Calu3 (cell line): Measurements from ENCODE around the gene ZNF503. TPM values are rescaled to one million over a fixed set of nuclear protein-coding genes. Genes with fewer than 3 reads are reported as not detected.

Experiments used
- BruUV-seq: library from RNA; stranded (reverse); fragments of 400-500 nt; replicated peaks from 2 replicates; lab custom pipeline; 2021; lab: Mats Ljungman, UMichigan
- CTCF ChIA-PET: fragments of 300-600 bp; sonication (Branson Sonifier 250); formaldehyde crosslinking; loops from one replicate; lab custom pipeline; 2022; ENCODE audit warnings: antibody characterized with exemption; lab: Charles Lee
- DNase-seq: peaks from one replicate; pipeline ENCODE4 v3.0.0; 2022
- H3K27ac Mint-ChIP-seq: one replicate; pipeline ENCODE4 v1.8.0; 2022; ENCODE audit warnings: mixed read lengths; ENCODE audit not compliant: unreplicated experiment
- H3K27me3 Mint-ChIP-seq: one replicate; pipeline ENCODE4 v1.8.0; 2022; ENCODE audit warnings: mixed read lengths; ENCODE audit not compliant: unreplicated experiment
- H3K36me3 Mint-ChIP-seq: one replicate; pipeline ENCODE4 v1.8.0; 2022; ENCODE audit warnings: mild to moderate bottlenecking, moderate library complexity, mixed read lengths; ENCODE audit not compliant: insufficient read depth, unreplicated experiment
- H3K4me1 Mint-ChIP-seq: one replicate; pipeline ENCODE4 v1.8.0; 2022; ENCODE audit warnings: mild to moderate bottlenecking, low read depth, mixed read lengths; ENCODE audit not compliant: unreplicated experiment
- H3K4me3 Mint-ChIP-seq: one replicate; pipeline ENCODE4 v1.8.0; 2022; ENCODE audit warnings: mild to moderate bottlenecking, low read depth, moderate library complexity, mixed read lengths; ENCODE audit not compliant: unreplicated experiment
- H3K9me3 Mint-ChIP-seq: one replicate; pipeline ENCODE4 v1.8.0; 2022; ENCODE audit warnings: low read depth, mixed read lengths; ENCODE audit not compliant: unreplicated experiment
- CTCF ChIP-seq: fragments of 200-600 bp; IDR thresholded peaks from one replicate; pipeline ENCODE4 v1.8.0; 2022; ENCODE audit warnings: antibody characterized with exemption; ENCODE audit not compliant: unreplicated experiment
- intact Hi-C: fragments of 100-400 bp; cut with micrococcal nuclease; formaldehyde crosslinking; loops from one replicate; pipeline ENCODE4 v1.10.0; 2022; ENCODE audit not compliant: unreplicated experiment
- total RNA-seq: library from RNA; stranded (reverse); gene quantifications from 2 replicates; pipeline ENCODE4 v1.2.3, GENCODE V29; 2022

The ZNF503 gene
- total RNA-seq, 1 experiment from 2014 or later = 12.5 TPM

GRCh38 chr10:75439811-75440210, 38.2 kb upstream of the ZNF503 start:
- Mint-ChIP-seq H3K9me3 (peaks cover 9% of the 10 kb centered on the region), H3K27ac (no peak overlapping the region), H3K36me3 (no peaks in the 10 kb centered on the region), H3K4me1 (no peaks in the 10 kb centered on the region), H3K4me3 (no peak overlapping the region), H3K27me3 (peaks cover 10% of the 10 kb centered on the region)
- intact Hi-C loops = no loop called here
- no peak for DNase-seq
- CTCF ChIA-PET = no interaction called here
- no TSS peak for BruUV-seq
- no peak for TF ChIP-seq CTCF

GRCh38 chr10:75438275-75438674, 36.7 kb upstream of the ZNF503 start:
- Mint-ChIP-seq H3K4me1 (no peaks in the 10 kb centered on the region), H3K4me3 (no peak overlapping the region), H3K9me3 (peaks cover 4% of the 10 kb centered on the region), H3K27me3 (peaks cover 17% of the 10 kb centered on the region), H3K27ac (no peak overlapping the region), H3K36me3 (no peaks in the 10 kb centered on the region)
- no peak for TF ChIP-seq CTCF
- DNase-seq = no peak
- CTCF ChIA-PET = no interaction called here
- intact Hi-C loops = no loop called here
- BruUV-seq = no TSS peak

GRCh38 chr10:75437693-75438092, 36.1 kb upstream of the ZNF503 start:
- Mint-ChIP-seq H3K4me1 (no peaks in the 10 kb centered on the region), H3K4me3 (no peak overlapping the region), H3K36me3 (no peaks in the 10 kb centered on the region), H3K9me3 (peaks cover 4% of the 10 kb centered on the region), H3K27ac (no peak overlapping the region), H3K27me3 (peaks cover 23% of the 10 kb centered on the region)
- no TSS peak for BruUV-seq
- TF ChIP-seq CTCF = no peak
- CTCF ChIA-PET = no interaction called here
- intact Hi-C loops = no loop called here
- DNase-seq = no peak

GRCh38 chr10:75436896-75437295, 35.3 kb upstream of the ZNF503 start:
- Mint-ChIP-seq H3K36me3 (peaks cover 7% of the 10 kb centered on the region), H3K27ac (no peak overlapping the region), H3K27me3 (peaks cover 30% of the 10 kb centered on the region), H3K9me3 (no peaks in the 10 kb centered on the region), H3K4me3 (no peak overlapping the region), H3K4me1 (no peaks in the 10 kb centered on the region)
- intact Hi-C loops = no loop called here
- no TSS peak for BruUV-seq
- DNase-seq = no peak
- TF ChIP-seq CTCF = no peak
- CTCF ChIA-PET = no interaction called here
